WTC11 (cell line): ENCODE results near the gene TBC1D4. TPM values are rescaled to one million over a fixed set of nuclear protein-coding genes. Genes with fewer than 3 reads are reported as not detected.

Experiments
- ATAC-seq: fragments of 200-7000 bp; cut with Tn5 transposase; 2 replicates; pipeline ENCODE4 v1.10.0; 2021; ENCODE audit warnings: mild to moderate bottlenecking, moderate library complexity
- CTCF ChIA-PET: fragments of 300-600 bp; sonication (Branson Sonifier 250); formaldehyde crosslinking; loops from one replicate; lab custom pipeline; 2021; ENCODE audit warnings: antibody characterized with exemption; lab: Charles Lee
- POLR2A ChIA-PET: fragments of 350-600 bp; sonication (Branson Sonifier 250); formaldehyde crosslinking; loops from one replicate; lab custom pipeline; 2021; ENCODE audit warnings: antibody characterized with exemption; lab: Charles Lee
- DNase-seq: peaks from one replicate; pipeline ENCODE4 v3.0.0; 2021; ENCODE audit warnings: low spot score
- H3K27ac Mint-ChIP-seq: 2 replicates; pipeline ENCODE4 v1.8.0; 2021; ENCODE audit warnings: mixed read lengths
- H3K27me3 Mint-ChIP-seq: 2 replicates; pipeline ENCODE4 v1.8.0; 2021; ENCODE audit warnings: low read depth, mild to moderate bottlenecking, moderate library complexity, mixed read lengths
- H3K36me3 Mint-ChIP-seq: 2 replicates; pipeline ENCODE4 v1.8.0; 2021; ENCODE audit warnings: mixed read lengths
- H3K4me1 Mint-ChIP-seq: 2 replicates; pipeline ENCODE4 v1.8.0; 2022; ENCODE audit warnings: mixed read lengths
- H3K4me3 Mint-ChIP-seq: 2 replicates; pipeline ENCODE4 v1.8.0; 2021; ENCODE audit warnings: mild to moderate bottlenecking, moderate library complexity, mixed read lengths
- H3K9me3 Mint-ChIP-seq: 2 replicates; pipeline ENCODE4 v1.8.0; 2021; ENCODE audit warnings: mixed read lengths
- CREB1 ChIP-seq: sonication (generic); formaldehyde crosslinking; IDR thresholded peaks from 2 replicates; pipeline ENCODE4 v1.8.0; 2023; ENCODE audit warnings: mild to moderate bottlenecking, missing genetic modification reagents
- FOXJ3 ChIP-seq: sonication (generic); formaldehyde crosslinking; IDR thresholded peaks from 2 replicates; pipeline ENCODE4 v1.9.0; 2021; ENCODE audit warnings: missing genetic modification reagents, mild to moderate bottlenecking, borderline replicate concordance
- IRF2 ChIP-seq: sonication (generic); formaldehyde crosslinking; IDR thresholded peaks from 2 replicates; pipeline ENCODE4 v1.8.0; 2022; ENCODE audit warnings: low read depth, missing genetic modification reagents, borderline replicate concordance
- NFYB ChIP-seq: sonication (generic); formaldehyde crosslinking; conservative IDR thresholded peaks from 2 replicates; pipeline ENCODE4 v1.8.0; 2022; ENCODE audit warnings: low read depth, missing genetic modification reagents
- NR3C1 ChIP-seq: sonication (generic); formaldehyde crosslinking; conservative IDR thresholded peaks from 2 replicates; pipeline ENCODE4 v1.8.1; 2023; ENCODE audit warnings: low read depth, mild to moderate bottlenecking, missing genetic modification reagents
- ZNF232 ChIP-seq: sonication (generic); formaldehyde crosslinking; IDR thresholded peaks from 2 replicates; pipeline ENCODE4 v1.8.0; 2022; ENCODE audit warnings: mild to moderate bottlenecking, missing genetic modification reagents
- total RNA-seq: library from RNA; stranded (reverse); gene quantifications from 3 replicates; pipeline ENCODE4 v1.2.3, GENCODE V29; 2021
- TF ChIP-seq, protein P1 (sequence below): sonication (generic); formaldehyde crosslinking; IDR thresholded peaks from 2 replicates; pipeline ENCODE4 v1.8.1; 2022; ENCODE audit warnings: low read depth, missing genetic modification reagents, borderline replicate concordance
- TF ChIP-seq, protein P2 (sequence below): sonication (generic); formaldehyde crosslinking; conservative IDR thresholded peaks from 2 replicates; pipeline ENCODE4 v1.8.1; 2022; ENCODE audit warnings: mild to moderate bottlenecking, missing genetic modification reagents
- TF ChIP-seq, protein P3 (sequence below): sonication (generic); formaldehyde crosslinking; IDR thresholded peaks from 2 replicates; pipeline ENCODE4 v1.8.0; 2023; ENCODE audit warnings: missing genetic modification reagents, mild to moderate bottlenecking, borderline replicate concordance
- TF ChIP-seq, protein P4 (sequence below): fragments of 250-450 bp; sonication (Bioruptor Pico); IDR thresholded peaks from 2 replicates; pipeline ENCODE4 v2.1.2; 2022; ENCODE audit warnings: mild to moderate bottlenecking, moderate library complexity
- TF ChIP-seq, protein P5 (sequence below): sonication (generic); formaldehyde crosslinking; IDR thresholded peaks from 2 replicates; pipeline ENCODE4 v1.8.1; 2022; ENCODE audit warnings: low read depth, mild to moderate bottlenecking, moderate library complexity, missing genetic modification reagents, borderline replicate concordance
- TF ChIP-seq, protein P6 (sequence below): sonication (generic); formaldehyde crosslinking; IDR thresholded peaks from 2 replicates; pipeline ENCODE4 v1.8.1; 2023; ENCODE audit warnings: mild to moderate bottlenecking, missing genetic modification reagents, moderate library complexity

Gene TBC1D4
- total RNA-seq, 1 experiment from 2014 or later: 37.1 TPM

DNA sequence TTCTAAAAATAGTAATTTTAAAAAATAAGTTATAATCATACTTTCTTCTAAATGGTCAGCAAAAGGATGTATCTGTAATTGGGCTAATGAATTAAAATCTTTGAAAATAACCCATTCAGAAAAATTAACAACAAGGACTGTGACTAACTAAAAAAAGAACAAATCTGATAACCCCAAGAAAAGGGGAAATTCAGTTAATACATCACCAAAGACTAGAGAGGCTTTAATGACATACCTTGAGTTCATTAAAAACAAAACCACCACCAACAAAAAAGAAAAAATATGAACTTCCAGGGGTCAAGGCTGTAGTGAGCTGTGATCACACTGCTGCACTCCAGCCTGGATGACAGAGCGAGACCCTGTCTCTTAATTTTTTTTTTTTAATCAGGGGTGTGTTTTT lies 121.8 kb downstream of the TBC1D4 start (continued):
- TF ChIP-seq, protein P1, sequence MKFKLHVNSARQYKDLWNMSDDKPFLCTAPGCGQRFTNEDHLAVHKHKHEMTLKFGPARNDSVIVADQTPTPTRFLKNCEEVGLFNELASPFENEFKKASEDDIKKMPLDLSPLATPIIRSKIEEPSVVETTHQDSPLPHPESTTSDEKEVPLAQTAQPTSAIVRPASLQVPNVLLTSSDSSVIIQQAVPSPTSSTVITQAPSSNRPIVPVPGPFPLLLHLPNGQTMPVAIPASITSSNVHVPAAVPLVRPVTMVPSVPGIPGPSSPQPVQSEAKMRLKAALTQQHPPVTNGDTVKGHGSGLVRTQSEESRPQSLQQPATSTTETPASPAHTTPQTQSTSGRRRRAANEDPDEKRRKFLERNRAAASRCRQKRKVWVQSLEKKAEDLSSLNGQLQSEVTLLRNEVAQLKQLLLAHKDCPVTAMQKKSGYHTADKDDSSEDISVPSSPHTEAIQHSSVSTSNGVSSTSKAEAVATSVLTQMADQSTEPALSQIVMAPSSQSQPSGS: no peak
- TF ChIP-seq, protein P2, sequence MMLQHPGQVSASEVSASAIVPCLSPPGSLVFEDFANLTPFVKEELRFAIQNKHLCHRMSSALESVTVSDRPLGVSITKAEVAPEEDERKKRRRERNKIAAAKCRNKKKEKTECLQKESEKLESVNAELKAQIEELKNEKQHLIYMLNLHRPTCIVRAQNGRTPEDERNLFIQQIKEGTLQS: no peak
- no peak for TF ChIP-seq NR3C1 (CRISPR knock-in tag)
- TF ChIP-seq, protein P3, sequence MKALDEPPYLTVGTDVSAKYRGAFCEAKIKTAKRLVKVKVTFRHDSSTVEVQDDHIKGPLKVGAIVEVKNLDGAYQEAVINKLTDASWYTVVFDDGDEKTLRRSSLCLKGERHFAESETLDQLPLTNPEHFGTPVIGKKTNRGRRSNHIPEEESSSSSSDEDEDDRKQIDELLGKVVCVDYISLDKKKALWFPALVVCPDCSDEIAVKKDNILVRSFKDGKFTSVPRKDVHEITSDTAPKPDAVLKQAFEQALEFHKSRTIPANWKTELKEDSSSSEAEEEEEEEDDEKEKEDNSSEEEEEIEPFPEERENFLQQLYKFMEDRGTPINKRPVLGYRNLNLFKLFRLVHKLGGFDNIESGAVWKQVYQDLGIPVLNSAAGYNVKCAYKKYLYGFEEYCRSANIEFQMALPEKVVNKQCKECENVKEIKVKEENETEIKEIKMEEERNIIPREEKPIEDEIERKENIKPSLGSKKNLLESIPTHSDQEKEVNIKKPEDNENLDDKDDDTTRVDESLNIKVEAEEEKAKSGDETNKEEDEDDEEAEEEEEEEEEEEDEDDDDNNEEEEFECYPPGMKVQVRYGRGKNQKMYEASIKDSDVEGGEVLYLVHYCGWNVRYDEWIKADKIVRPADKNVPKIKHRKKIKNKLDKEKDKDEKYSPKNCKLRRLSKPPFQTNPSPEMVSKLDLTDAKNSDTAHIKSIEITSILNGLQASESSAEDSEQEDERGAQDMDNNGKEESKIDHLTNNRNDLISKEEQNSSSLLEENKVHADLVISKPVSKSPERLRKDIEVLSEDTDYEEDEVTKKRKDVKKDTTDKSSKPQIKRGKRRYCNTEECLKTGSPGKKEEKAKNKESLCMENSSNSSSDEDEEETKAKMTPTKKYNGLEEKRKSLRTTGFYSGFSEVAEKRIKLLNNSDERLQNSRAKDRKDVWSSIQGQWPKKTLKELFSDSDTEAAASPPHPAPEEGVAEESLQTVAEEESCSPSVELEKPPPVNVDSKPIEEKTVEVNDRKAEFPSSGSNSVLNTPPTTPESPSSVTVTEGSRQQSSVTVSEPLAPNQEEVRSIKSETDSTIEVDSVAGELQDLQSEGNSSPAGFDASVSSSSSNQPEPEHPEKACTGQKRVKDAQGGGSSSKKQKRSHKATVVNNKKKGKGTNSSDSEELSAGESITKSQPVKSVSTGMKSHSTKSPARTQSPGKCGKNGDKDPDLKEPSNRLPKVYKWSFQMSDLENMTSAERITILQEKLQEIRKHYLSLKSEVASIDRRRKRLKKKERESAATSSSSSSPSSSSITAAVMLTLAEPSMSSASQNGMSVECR (CRISPR knock-in tag): no peak
- TF ChIP-seq, protein P4, sequence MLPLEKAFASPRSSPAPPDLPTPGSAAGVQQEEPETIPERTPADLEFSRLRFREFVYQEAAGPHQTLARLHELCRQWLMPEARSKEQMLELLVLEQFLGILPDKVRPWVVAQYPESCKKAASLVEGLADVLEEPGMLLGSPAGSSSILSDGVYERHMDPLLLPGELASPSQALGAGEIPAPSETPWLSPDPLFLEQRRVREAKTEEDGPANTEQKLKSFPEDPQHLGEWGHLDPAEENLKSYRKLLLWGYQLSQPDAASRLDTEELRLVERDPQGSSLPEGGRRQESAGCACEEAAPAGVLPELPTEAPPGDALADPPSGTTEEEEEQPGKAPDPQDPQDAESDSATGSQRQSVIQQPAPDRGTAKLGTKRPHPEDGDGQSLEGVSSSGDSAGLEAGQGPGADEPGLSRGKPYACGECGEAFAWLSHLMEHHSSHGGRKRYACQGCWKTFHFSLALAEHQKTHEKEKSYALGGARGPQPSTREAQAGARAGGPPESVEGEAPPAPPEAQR: no peak
- TF ChIP-seq, protein P5, sequence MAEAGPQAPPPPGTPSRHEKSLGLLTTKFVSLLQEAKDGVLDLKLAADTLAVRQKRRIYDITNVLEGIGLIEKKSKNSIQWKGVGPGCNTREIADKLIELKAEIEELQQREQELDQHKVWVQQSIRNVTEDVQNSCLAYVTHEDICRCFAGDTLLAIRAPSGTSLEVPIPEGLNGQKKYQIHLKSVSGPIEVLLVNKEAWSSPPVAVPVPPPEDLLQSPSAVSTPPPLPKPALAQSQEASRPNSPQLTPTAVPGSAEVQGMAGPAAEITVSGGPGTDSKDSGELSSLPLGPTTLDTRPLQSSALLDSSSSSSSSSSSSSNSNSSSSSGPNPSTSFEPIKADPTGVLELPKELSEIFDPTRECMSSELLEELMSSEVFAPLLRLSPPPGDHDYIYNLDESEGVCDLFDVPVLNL: no peak
- TF ChIP-seq CREB1 (CRISPR knock-in tag): no peak
- TF ChIP-seq, all 79 proteins: peak for 0

DNA sequence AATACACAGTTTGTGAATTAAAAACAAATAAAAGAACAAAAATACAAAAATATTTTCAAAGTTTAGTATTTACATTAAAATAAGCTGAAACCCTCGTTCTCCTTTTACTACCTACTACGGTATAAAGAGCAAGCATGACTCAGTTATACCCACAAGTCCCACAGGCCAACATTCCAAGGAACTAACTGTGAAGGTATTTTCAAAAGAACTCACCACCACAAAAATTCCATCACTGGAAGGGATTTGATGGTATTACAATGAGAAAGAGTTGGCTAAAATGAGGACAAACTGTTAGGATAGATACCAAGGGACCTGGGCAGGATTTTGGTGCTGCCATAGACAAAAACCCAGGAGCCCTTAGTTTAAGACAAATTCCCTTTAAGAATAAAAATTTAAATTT lies 122.7 kb downstream of the TBC1D4 start:
- no peak overlapping the region for H3K4me3 Mint-ChIP-seq
- peaks cover 25% of the 10 kb centered on the region for H3K4me1 Mint-ChIP-seq
- H3K36me3 Mint-ChIP-seq: peaks cover 10% of the 10 kb centered on the region
- no peak overlapping the region; the same call in 1 of the 2 replicates for H3K27ac Mint-ChIP-seq
- ATAC-seq (peak; percentile 55), DNase-seq (no peak)
- ChIA-PET CTCF (interaction anchor here (2.1 to 3.1 kb wide), 3 partner anchors 8 to 123 kb away, joined by 13 to 19 read pairs (median 16); partner anchors contain the start of gene TBC1D4), POLR2A (no interaction called here)
- H3K9me3 Mint-ChIP-seq: no peaks in the 10 kb centered on the region
- no peaks in the 10 kb centered on the region for H3K27me3 Mint-ChIP-seq
- TF ChIP-seq NFYB: no peak
- TF ChIP-seq ZNF232 (CRISPR knock-in tag): no peak
- TF ChIP-seq, protein P3 (CRISPR knock-in tag): no peak
- TF ChIP-seq, protein P6, sequence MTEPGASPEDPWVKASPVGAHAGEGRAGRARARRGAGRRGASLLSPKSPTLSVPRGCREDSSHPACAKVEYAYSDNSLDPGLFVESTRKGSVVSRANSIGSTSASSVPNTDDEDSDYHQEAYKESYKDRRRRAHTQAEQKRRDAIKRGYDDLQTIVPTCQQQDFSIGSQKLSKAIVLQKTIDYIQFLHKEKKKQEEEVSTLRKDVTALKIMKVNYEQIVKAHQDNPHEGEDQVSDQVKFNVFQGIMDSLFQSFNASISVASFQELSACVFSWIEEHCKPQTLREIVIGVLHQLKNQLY: no peak
- TF ChIP-seq FOXJ3: no peak
- no peak for TF ChIP-seq IRF2 (CRISPR knock-in tag)
